Left ventricle myocardium inferior (tissue), 1 donor: ENCODE measurements around the gene TNIK. TPM values are rescaled to one million over a fixed set of nuclear protein-coding genes. Genes with fewer than 3 reads are reported as not detected.
"Not testable (repeated sequence)": the region's sequence is repeated elsewhere in the genome, so short reads cannot be mapped to it uniquely, and the experiment has no call there.

Source experiments
- DNase-seq: peaks from one replicate; pipeline ENCODE4 v3.0.0-alpha.2; 2020
- H3K27ac ChIP-seq: fragments of 200-600 bp; replicated peaks from 2 replicates; pipeline ENCODE4 v1.8.0; 2021
- H3K27me3 ChIP-seq: fragments of 200-600 bp; 2 replicates; pipeline ENCODE4 v1.8.0; 2021; ENCODE audit warnings: low read depth
- H3K36me3 ChIP-seq: fragments of 200-600 bp; 2 replicates; pipeline ENCODE4 v1.8.0; 2021
- H3K4me1 ChIP-seq: fragments of 200-600 bp; 2 replicates; pipeline ENCODE4 v1.8.0; 2021
- H3K4me3 ChIP-seq: fragments of 200-600 bp; 2 replicates; pipeline ENCODE4 v1.8.0; 2021; ENCODE audit warnings: mild to moderate bottlenecking, moderate library complexity
- H3K9me3 ChIP-seq: fragments of 200-600 bp; replicated peaks from 2 replicates; pipeline ENCODE4 v1.8.0; 2021
- intact Hi-C: fragments of 100-400 bp; cut with micrococcal nuclease; formaldehyde crosslinking; loops from one replicate; pipeline ENCODE4 v1.11.0; 2022
- total RNA-seq: library from RNA; stranded (reverse); fragmentation: NEBNext Ultra II Directional; extraction: Animal tissue kit (Norgen Biotek cat#: 25700); gene quantifications from one replicate; pipeline ENCODE4 v1.2.1, GENCODE V29; 2021
- TF ChIP-seq, protein P1 (sequence below): fragments of 200-600 bp; IDR thresholded peaks from 2 replicates; pipeline ENCODE4 v1.8.0; 2021; ENCODE audit warnings: antibody characterized with exemption, mild to moderate bottlenecking, borderline replicate concordance
- donor health status: DM: no; HTN: yes; CAD: no; lungs with severe emphysema.

The TNIK gene
- total RNA-seq, 1 donor from 2014 or later = 28.6 TPM

DNA sequence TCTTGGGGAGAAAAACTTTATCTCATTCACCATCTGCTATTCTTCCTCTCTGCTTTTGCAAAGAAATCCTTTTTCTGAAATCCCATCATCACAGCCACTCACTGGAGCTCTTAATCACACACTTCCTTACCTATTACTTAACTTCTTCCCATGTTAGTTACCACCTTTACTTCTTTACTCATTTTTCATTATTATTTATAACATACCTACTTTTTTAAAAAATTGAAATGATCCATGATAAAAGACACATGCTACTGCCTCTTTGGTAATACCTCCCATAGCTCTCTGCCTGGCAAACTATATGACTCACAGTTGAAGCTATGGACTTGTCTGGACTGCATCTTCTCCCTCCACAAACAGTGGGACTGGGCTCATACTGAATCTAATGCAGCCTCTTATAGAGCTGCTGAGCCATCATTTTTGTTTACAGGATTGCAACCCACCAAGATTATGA is 150.3 kb downstream of the TNIK start:
- TF ChIP-seq, protein P1, sequence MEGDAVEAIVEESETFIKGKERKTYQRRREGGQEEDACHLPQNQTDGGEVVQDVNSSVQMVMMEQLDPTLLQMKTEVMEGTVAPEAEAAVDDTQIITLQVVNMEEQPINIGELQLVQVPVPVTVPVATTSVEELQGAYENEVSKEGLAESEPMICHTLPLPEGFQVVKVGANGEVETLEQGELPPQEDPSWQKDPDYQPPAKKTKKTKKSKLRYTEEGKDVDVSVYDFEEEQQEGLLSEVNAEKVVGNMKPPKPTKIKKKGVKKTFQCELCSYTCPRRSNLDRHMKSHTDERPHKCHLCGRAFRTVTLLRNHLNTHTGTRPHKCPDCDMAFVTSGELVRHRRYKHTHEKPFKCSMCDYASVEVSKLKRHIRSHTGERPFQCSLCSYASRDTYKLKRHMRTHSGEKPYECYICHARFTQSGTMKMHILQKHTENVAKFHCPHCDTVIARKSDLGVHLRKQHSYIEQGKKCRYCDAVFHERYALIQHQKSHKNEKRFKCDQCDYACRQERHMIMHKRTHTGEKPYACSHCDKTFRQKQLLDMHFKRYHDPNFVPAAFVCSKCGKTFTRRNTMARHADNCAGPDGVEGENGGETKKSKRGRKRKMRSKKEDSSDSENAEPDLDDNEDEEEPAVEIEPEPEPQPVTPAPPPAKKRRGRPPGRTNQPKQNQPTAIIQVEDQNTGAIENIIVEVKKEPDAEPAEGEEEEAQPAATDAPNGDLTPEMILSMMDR = no peak
- Histone ChIP-seq H3K27ac (no peak overlapping the region), H3K4me3 (no peak overlapping the region), H3K9me3 (no peaks in the 10 kb centered on the region), H3K27me3 (no peaks in the 10 kb centered on the region), H3K36me3 (no peaks in the 10 kb centered on the region), H3K4me1 (peaks cover 54% of the 10 kb centered on the region)
- intact Hi-C loops = no loop called here
- DNase-seq = no peak

DNA sequence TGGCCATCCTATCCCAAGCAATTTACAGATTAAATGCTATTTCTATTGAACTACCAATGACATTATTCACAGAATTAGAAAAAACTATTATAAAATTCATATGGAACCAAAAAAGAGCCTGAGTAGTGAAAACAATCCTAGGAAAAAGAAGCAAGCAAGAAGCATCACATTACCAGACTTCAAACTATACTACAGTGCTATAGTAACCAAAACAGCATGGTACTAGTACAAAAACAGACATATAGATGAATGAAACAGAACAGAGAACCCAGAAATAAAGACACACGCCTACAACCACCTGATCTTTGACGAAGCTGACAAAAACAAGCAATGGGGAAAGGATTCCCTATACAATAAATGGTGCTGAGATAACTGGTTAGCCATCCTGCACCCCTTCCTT is 152.2 kb downstream of the TNIK start:
- H3K27me3 ChIP-seq = no peaks in the 10 kb centered on the region
- H3K4me1 ChIP-seq = peaks cover 56% of the 10 kb centered on the region
- DNase-seq = no peak
- H3K9me3 ChIP-seq = no peaks in the 10 kb centered on the region
- no peak overlapping the region for H3K4me3 ChIP-seq
- no peaks in the 10 kb centered on the region for H3K36me3 ChIP-seq
- no peak overlapping the region for H3K27ac ChIP-seq
- TF ChIP-seq, protein P1 = no peak
- intact Hi-C loops = no loop called here

DNA sequence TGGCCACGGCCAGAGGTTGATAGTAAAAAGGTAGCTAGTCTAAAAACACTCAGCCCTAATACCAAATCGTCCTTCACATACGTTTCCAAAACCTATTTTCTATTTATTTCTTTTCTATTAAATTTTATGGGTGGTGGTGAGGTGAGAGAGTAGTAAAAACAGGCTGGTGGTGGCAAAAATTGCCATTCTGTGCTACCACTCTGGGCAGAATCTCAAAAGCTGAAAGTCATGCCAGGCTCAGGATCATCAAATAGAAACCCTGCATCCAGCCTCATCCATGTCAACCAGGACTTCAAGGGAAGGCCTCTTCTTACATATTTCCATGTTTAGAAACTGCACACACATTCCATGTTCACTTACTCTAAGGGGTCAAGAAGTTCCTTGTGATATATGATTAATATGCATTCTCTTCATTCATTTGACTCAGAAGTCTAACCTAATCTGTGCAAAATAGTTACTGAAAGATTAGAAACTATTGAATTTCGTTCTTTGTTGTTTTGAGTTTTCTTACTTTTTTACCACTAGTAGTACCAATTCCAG is 153.1 kb downstream of the TNIK start:
- H3K27ac ChIP-seq = peak overlapping the region; percentile 81
- H3K36me3 ChIP-seq = no peaks in the 10 kb centered on the region
- no peaks in the 10 kb centered on the region for H3K27me3 ChIP-seq
- peaks cover 49% of the 10 kb centered on the region for H3K4me1 ChIP-seq
- intact Hi-C loops = no loop called here
- TF ChIP-seq, protein P1 = no peak
- DNase-seq = no peak
- H3K9me3 ChIP-seq = no peaks in the 10 kb centered on the region
- peak overlapping the region; percentile 33 for H3K4me3 ChIP-seq

DNA sequence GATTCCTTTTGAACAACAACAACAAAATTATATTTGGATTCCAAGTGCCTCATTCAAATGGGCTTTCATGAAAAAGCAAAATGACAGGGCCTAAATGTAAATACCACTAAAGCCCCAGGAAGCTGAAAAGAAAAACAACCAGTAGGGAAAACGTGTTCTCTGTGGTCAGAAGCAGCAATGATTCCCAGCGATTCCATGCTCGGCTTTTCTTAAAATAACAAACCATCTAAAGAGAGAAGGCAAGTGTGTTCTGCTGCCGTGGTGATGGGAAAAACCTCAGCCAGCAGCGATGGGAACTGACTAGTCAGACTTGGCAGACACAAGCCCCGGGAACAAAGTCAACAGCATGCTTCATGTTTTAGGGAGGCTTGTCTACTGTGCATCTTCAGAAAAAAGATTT is 153.6 kb downstream of the TNIK start:
- Histone ChIP-seq H3K9me3 (no peaks in the 10 kb centered on the region), H3K36me3 (no peaks in the 10 kb centered on the region), H3K27ac (peak overlapping the region; percentile 81), H3K4me3 (peak overlapping the region; percentile 33), H3K4me1 (peaks cover 49% of the 10 kb centered on the region), H3K27me3 (no peaks in the 10 kb centered on the region)
- TF ChIP-seq, protein P1 = no peak
- peak; percentile 74 for DNase-seq
- intact Hi-C loops = no loop called here

DNA sequence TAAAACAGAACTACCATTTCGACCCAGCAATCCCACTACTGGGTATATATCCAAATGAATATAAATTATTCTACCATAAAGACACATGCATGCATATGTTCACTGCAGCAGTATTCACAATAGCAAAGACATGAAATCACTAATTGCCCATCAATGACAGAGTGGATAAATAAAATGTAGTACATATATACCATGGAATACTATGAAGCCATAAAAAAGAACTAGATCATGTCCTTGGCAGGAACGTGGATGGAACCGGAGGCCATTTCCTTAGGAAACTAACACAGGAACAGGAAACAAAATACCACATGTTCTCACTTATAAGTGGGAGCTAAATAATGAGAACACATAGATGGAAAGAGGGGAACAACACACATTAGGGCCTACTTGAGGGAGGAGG is 154.4 kb downstream of the TNIK start:
- intact Hi-C loops, H3K9me3 ChIP-seq, H3K27me3 ChIP-seq, DNase-seq, H3K36me3 ChIP-seq, H3K4me3 ChIP-seq: not testable (repeated sequence)
- Histone ChIP-seq H3K27ac (peak overlapping the region; percentile 81), H3K4me1 (peaks cover 49% of the 10 kb centered on the region)

DNA sequence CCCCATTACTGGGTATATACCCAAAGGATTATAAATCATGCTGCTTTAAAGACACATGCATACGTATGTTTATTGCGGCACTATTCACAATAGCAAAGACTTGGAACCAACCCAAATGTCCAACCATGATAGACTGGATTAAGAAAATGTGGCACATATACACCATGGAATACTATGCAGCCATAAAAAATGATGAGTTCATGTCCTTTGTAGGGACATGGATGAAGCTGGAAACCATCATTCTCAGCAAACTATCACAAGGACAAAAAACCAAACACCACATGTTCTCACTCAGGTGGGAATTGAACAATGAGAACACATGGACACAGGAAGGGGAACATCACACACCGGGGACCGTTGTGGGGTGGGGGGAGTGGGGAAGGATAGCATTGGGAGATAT is 155.7 kb downstream of the TNIK start:
- H3K27me3 ChIP-seq, H3K4me3 ChIP-seq, intact Hi-C loops, H3K9me3 ChIP-seq, H3K27ac ChIP-seq, H3K36me3 ChIP-seq, DNase-seq: not testable (repeated sequence)
- peaks cover 39% of the 10 kb centered on the region for H3K4me1 ChIP-seq

DNA sequence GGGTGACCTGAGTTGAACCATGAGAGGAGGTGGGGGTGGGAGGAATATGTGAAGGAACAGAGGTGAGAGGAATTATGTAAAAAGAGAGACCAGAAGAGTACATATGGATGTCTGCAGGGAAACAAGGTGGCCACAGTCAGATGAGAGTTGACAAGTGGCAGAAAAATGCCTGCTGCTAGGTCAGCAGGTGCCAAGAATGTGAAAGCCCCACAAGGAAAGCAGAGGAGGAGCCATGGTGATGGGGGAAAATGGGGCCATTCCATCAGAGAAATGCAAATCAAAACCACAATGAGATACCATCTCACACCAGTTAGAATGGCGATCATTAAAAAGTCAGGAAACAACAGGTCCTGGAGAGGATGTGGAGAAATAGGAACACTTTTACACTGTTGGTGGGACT is 156.2 kb downstream of the TNIK start:
- H3K9me3 ChIP-seq, DNase-seq, H3K27me3 ChIP-seq, intact Hi-C loops, H3K27ac ChIP-seq, H3K36me3 ChIP-seq, H3K4me3 ChIP-seq: not testable (repeated sequence)
- H3K4me1 ChIP-seq = peaks cover 36% of the 10 kb centered on the region
